Measurements from ENCODE around the gene UBAC1. TPM values are rescaled to one million over a fixed set of nuclear protein-coding genes. Genes with fewer than 3 reads are reported as not detected.
A peak's percentile ranks its signal among the peaks of the same experiment; 100 is the strongest.

Gene UBAC1
- total and polyA plus RNA-seq, 9 of the 15 experiments (the other 6 are each of a cell fraction or from before 2014, with no cell fraction given): 94.0 to 399 (median 228) TPM

DNA sequence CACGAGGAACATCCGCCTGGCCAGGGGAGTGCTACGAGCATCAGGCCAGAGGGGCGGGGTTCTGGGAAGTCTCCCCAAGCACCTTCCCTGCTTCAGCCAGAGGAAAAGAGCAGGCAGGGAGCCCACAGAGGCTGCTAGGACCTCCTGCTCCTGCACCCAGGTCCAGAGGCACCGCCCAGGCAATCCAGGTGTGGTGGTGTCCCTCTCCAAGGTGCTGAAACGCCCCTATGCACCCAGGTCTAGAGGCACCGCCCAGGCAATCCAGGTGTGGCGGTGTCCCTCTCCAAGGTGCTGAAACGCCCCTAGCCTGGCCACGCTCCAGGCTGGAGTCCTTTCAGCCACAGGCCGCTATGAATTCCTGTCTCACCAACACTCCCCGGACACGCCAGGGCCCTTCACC lies 10.7 kb upstream of the UBAC1 start (continued):
- TF ChIP-seq, protein P1, sequence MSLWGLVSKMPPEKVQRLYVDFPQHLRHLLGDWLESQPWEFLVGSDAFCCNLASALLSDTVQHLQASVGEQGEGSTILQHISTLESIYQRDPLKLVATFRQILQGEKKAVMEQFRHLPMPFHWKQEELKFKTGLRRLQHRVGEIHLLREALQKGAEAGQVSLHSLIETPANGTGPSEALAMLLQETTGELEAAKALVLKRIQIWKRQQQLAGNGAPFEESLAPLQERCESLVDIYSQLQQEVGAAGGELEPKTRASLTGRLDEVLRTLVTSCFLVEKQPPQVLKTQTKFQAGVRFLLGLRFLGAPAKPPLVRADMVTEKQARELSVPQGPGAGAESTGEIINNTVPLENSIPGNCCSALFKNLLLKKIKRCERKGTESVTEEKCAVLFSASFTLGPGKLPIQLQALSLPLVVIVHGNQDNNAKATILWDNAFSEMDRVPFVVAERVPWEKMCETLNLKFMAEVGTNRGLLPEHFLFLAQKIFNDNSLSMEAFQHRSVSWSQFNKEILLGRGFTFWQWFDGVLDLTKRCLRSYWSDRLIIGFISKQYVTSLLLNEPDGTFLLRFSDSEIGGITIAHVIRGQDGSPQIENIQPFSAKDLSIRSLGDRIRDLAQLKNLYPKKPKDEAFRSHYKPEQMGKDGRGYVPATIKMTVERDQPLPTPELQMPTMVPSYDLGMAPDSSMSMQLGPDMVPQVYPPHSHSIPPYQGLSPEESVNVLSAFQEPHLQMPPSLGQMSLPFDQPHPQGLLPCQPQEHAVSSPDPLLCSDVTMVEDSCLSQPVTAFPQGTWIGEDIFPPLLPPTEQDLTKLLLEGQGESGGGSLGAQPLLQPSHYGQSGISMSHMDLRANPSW (CRISPR knock-in tag; IDR thresholded peaks at IDR 0.05): no peak
- TF ChIP-seq, protein P2, sequence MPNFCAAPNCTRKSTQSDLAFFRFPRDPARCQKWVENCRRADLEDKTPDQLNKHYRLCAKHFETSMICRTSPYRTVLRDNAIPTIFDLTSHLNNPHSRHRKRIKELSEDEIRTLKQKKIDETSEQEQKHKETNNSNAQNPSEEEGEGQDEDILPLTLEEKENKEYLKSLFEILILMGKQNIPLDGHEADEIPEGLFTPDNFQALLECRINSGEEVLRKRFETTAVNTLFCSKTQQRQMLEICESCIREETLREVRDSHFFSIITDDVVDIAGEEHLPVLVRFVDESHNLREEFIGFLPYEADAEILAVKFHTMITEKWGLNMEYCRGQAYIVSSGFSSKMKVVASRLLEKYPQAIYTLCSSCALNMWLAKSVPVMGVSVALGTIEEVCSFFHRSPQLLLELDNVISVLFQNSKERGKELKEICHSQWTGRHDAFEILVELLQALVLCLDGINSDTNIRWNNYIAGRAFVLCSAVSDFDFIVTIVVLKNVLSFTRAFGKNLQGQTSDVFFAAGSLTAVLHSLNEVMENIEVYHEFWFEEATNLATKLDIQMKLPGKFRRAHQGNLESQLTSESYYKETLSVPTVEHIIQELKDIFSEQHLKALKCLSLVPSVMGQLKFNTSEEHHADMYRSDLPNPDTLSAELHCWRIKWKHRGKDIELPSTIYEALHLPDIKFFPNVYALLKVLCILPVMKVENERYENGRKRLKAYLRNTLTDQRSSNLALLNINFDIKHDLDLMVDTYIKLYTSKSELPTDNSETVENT (CRISPR knock-in tag; IDR thresholded peaks at IDR 0.05): no peak
- TF ChIP-seq ZNF586 (CRISPR knock-in tag; conservative IDR thresholded peaks at IDR 0.05) (no peak), RBM22 (IDR thresholded peaks at IDR 0.05; ENCODE audit: low read depth, low read length, poor library complexity, severe bottlenecking) (no peak), SP2 (IDR thresholded peaks at IDR 0.05; ENCODE audit: extremely low read depth, low read depth, low read length, poor library complexity, severe bottlenecking) (no peak), TEAD1 (CRISPR knock-in tag; IDR thresholded peaks at IDR 0.05) (peak in 1 of 2 experiments; percentile 87; a peak in 2 of 4 replicates), RNF2 (IDR thresholded peaks at IDR 0.05) (no peak), TGIF2 (CRISPR knock-in tag; IDR thresholded peaks at IDR 0.05) (peak; percentile 85; the same call in 1 of the 2 replicates), HNRNPL (IDR thresholded peaks at IDR 0.05; ENCODE audit: low read depth, low read length) (no peak), GATAD2A (IDR thresholded peaks at IDR 0.05) (no peak), PHF21A (IDR thresholded peaks at IDR 0.05; ENCODE audit: borderline replicate concordance, low read depth) (no peak), GMEB1 (CRISPR knock-in tag; IDR thresholded peaks at IDR 0.05) (no peak), MECOM (CRISPR knock-in tag; IDR thresholded peaks at IDR 0.05) (peak; percentile 55; the same call in 1 of the 2 replicates), DPF2 (IDR thresholded peaks at IDR 0.05) (no peak), HNRNPLL (IDR thresholded peaks at IDR 0.05; ENCODE audit: low read depth, low read length, poor library complexity, severe bottlenecking) (no peak)
- TF ChIP-seq, protein P3, sequence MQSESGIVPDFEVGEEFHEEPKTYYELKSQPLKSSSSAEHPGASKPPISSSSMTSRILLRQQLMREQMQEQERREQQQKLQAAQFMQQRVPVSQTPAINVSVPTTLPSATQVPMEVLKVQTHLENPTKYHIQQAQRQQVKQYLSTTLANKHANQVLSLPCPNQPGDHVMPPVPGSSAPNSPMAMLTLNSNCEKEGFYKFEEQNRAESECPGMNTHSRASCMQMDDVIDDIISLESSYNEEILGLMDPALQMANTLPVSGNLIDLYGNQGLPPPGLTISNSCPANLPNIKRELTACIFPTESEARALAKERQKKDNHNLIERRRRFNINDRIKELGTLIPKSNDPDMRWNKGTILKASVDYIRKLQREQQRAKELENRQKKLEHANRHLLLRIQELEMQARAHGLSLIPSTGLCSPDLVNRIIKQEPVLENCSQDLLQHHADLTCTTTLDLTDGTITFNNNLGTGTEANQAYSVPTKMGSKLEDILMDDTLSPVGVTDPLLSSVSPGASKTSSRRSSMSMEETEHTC (IDR thresholded peaks at IDR 0.05): no peak
- TF ChIP-seq, protein P4, sequence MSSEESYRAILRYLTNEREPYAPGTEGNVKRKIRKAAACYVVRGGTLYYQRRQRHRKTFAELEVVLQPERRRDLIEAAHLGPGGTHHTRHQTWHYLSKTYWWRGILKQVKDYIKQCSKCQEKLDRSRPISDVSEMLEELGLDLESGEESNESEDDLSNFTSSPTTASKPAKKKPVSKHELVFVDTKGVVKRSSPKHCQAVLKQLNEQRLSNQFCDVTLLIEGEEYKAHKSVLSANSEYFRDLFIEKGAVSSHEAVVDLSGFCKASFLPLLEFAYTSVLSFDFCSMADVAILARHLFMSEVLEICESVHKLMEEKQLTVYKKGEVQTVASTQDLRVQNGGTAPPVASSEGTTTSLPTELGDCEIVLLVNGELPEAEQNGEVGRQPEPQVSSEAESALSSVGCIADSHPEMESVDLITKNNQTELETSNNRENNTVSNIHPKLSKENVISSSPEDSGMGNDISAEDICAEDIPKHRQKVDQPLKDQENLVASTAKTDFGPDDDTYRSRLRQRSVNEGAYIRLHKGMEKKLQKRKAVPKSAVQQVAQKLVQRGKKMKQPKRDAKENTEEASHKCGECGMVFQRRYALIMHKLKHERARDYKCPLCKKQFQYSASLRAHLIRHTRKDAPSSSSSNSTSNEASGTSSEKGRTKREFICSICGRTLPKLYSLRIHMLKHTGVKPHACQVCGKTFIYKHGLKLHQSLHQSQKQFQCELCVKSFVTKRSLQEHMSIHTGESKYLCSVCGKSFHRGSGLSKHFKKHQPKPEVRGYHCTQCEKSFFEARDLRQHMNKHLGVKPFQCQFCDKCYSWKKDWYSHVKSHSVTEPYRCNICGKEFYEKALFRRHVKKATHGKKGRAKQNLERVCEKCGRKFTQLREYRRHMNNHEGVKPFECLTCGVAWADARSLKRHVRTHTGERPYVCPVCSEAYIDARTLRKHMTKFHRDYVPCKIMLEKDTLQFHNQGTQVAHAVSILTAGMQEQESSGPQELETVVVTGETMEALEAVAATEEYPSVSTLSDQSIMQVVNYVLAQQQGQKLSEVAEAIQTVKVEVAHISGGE (CRISPR knock-in tag; IDR thresholded peaks at IDR 0.05): peak in 1 of 3 experiments; percentile 52; a peak in 1 of 6 replicates
